Activated naive CD4-positive, alpha-beta T cell treated with anti-CD3 and anti-CD28 coated beads, Interleukin-2, amount 50 U/mL, for 16 hours (primary cell): ENCODE measurements around the gene SETD6.

Experiments used
- DNase-seq: peaks from one replicate; pipeline ENCODE4 v3.0.0-alpha.2; 2020

Gene SETD6

DNA sequence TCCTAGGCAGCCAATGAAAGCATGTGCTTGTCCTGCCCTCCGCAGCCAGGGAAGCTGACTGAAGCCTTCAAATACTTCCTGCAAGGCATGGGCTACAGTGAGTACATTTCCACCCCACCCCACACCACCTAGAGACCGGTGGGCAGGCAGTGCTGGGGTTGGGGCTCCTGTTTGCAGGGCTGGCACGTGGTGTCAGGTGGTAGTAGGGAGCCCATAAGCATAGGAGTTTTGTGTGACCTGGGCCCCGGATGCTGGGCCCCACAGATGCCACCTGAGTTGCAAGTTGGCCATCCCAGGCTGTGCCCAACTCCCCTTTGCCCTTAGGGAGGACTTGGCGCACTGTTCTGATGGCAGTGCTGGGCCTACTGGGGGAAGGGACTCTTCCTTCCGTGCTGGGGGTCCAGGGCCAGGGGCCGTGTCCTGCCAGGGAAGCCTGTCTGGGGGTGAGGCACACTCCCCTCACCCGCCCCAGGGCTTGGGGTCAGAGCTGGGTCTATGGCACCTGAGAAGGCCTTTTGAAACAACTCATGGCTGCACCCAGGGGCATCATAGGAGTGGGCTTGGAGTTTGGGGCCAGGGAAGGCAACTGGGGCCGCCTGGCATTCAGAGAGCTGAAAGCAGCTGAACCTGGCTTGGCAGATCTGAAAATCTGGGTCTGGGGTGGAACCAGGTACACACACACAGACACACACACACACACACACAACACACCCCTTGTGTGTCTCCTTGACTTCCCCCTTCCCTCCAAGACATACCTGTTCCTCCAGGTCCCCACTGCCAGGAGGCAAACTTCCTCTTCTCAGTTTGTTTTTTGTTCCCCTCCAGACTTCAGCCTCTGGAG lies 5.8 kb upstream of the SETD6 start:
- no peak for DNase-seq

DNA sequence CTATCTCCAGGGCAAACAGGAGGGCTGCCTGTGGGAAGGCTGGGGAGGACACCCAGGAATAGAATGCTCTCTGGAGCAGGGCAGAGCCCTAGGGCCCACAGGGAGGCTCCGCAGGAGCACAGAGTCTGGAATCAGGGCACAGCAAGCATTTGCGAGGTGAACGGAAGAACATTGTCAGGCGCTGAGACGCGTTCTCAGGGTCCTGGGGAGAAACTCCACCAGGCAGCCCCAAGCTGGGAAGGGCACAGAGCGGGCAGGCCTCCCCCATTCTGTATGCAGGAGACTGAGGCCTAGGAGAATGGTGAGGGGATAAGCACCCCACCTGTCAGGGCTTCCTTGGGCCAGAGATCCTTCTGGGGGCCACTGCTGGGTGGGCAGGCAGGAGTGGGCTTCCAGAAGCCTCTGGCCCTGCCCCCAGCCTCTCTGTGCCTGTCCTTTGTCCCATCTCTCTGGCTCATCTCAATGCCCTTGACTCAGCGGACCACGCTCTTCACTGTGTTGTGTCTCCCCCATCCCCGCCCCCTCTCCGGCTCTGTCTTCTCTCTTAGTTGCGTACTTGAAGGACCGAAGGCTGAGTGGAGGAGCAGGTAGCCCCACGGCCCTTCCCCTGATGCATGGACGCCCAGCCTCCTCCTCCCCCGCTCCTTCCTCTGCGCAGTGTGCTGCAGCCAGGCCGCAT lies 5.1 kb upstream of the SETD6 start:
- DNase-seq: no peak

GRCh38 chr16:58510776-58511628 lies 4.3 kb upstream of the SETD6 start:
- no peak for DNase-seq

- DNase-seq: peak; percentile 88
Observed at GRCh38 chr16:58511933-58512815, 3.1 kb upstream of the SETD6 start.

GRCh38 chr16:58513874-58514273 lies 1.4 kb upstream of the SETD6 start:
- DNase-seq: no peak

- DNase-seq: peak; percentile 56
Observed at GRCh38 chr16:58515871-58516767, 802 bp downstream of the SETD6 start.

DNA sequence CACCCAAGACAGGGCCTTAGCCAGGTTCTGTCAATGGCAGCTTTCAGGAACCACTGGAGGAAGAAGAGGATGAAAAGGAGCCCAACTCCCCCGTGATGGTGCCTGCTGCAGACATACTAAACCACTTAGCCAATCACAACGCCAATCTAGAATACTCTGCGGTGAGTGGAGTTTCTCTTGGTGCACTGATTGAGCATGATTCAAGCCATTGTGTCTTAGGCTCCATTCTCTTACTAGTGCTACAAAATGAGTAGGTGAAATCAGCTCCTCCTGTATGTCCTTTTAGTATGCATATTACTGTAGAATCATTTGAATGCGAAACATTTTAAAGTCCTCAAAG lies 1.4 kb downstream of the SETD6 start:
- no peak for DNase-seq

GRCh38 chr16:58518083-58518979 lies 3.0 kb downstream of the SETD6 start:
- no peak for DNase-seq

GRCh38 chr16:58518980-58519368 lies 3.7 kb downstream of the SETD6 start:
- DNase-seq: no peak

DNA sequence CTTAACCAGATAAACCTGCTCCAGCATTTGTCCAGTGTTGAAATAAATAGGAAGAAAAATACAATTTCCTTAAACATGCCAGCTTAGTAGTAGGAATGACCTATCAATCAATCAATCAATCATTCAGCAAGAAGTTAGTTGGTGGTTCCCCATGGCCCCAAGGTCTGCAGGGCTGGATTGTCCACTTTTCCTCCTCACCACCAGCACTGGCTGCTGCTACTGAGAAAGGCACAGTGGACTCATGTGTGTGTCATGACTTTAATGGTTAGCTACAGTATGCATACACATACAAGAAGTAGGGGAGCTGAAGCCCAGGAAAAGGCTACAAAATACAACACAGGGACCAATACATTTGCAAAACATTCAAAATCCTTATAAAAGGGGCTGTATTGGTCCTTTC lies 4.4 kb downstream of the SETD6 start:
- no peak for DNase-seq

DNA sequence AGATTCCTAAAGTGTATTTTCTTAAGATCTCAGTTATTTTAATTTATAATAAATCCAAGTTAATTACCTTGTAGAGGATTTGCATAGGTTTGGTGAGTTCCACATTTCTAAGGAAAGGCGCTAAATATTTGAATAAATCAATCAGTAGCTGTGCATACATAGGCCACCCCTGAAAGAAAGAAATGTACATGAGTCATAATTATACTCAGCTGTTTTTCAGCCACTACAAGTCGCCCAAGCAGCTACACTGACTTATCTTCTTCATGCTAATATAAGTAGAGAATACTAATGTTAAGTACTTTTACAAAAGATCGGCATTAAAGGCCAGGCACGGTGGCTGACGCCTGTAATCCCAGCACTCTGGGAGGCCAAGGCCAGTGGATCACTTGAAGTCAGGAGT lies 14.9 kb downstream of the SETD6 start:
- no peak for DNase-seq

GRCh38 chr16:58532414-58532813 lies 17.1 kb downstream of the SETD6 start:
- DNase-seq: no peak

DNA sequence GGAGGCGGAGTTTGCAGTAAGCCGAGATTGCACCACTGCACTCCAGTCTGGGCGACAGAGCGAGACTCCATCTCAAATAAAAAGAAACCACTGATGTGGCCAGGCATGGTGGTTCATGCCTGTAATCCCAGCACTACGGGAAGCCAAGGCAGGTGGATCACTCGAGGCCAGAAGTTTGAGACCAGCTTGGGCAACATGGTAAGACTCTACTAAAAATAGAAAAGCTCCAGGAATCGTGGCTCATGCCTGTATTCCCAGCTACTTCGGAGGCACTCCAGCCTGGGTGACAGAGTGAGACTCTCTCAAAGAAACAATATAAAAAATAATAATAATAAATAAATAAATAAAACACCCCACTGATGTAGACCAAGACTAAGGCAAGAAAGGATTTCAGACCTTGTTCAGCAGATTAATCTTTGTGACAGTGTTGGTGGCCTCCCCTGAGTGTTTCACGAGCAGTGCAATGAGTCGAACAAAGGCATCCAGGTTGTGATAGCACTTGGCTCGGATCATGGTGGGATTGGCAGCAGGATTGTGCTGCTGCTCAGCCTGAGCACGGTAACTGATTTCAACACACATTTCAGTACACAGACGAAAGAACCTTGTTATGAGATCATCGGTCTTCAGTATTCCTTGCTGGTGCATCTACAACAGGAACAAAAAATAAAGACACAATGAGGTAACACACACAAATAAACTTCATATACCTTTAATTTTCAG lies 18.6 kb downstream of the SETD6 start:
- DNase-seq: no peak

DNA sequence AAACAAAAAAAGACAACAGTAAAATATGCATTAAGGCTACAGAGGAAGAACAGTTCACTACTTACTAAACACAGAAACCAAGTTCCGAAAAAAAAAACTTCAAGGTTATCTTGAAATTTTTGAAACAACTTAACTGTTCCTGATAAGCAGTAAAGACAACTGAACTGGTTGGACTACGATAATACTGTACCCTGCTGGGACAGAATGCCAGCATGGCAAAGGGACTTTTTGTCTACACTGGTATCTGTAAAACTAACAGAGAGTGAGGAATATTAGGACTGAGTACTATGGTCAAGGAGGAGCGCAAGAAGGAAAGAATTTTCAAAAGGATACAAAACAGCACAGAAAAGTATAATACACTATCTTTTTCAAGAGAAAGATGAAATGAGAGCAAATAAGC lies 19.8 kb downstream of the SETD6 start:
- DNase-seq: no peak

DNA sequence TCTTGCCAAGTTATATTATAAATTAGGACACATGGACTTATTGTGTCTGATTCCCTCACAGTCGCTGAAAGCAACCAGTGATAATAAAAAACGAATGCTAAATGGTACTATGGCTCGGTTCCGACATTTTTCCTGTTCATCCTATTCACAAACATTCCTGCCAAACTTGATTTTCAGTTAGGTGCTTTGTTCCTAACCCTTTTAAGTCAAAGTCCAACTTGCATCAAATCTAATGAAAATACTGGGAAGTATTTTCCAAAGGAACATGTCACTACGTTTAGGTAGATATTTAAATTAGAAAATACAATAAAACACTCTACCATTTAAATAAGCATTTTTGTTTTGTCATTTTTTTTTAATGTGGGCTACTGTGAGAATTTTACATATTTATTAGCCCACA lies 21.0 kb downstream of the SETD6 start:
- no peak for DNase-seq

- no peak for DNase-seq
Observed at GRCh38 chr16:58537124-58537906, 22.0 kb downstream of the SETD6 start.

DNA sequence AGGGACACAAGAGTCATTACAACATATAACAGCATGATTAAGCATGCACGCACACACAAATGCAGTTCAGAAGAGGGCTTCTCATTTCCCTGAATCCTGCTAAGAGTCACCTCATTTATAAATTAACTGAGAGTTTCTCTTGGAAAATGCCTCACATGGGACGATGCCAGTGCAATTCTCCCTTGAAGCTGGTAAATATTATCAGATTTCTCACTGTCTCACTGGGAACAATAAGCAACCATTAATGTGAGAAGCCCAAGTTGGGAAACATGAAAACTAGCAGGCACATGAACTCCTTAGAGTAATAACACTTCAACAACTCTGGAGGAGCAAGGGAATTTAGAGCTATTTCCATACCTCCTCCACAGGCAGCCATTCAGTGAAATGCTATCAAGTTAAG lies 26.4 kb downstream of the SETD6 start:
- DNase-seq: no peak

DNA sequence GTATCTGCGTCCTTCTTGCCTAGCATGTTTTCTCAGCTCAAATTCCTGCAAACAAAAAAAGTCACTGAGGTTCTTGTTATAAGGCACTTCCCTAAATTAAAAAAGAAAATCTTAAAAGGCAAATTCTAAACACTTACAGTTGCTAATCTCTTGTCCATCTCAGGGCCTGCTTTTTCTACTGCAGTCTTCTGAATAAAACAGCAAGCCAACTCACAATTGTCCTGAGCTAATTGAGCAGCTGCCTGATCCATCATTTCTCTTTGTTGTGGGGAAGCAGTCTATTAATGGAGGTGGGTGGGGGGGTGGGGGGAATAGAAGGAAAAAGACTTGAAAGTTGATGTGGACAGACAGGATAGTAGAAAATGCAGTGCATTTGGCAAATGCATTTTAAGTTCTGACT lies 27.0 kb downstream of the SETD6 start:
- no peak for DNase-seq

- DNase-seq: no peak
Observed at GRCh38 chr16:58543685-58544084, 28.4 kb downstream of the SETD6 start.
